ENCODE data around the gene WIPF3. TPM values are rescaled to one million over a fixed set of nuclear protein-coding genes. Genes with fewer than 3 reads are reported as not detected.

WIPF3 gene
- total RNA-seq, 1 experiment from 2014 or later, result 0.26 TPM

- Histone ChIP-seq H3K4me2 (no peak overlapping the region), H2AFZ (no peak overlapping the region), H3K27ac (no peak overlapping the region), H3K4me1 (replicated peaks; ENCODE audit: insufficient read depth) (peaks cover 5% of the 10 kb centered on the region; the same call in 1 of the 2 replicates), H3K4me3 (no peak overlapping the region), H4K20me1 (ENCODE audit: insufficient read depth) (no peaks in the 10 kb centered on the region), H3K9me2 (ENCODE audit: insufficient read depth) (no peaks in the 10 kb centered on the region), H3K27me3 (ENCODE audit: insufficient read depth, low read depth) (no peaks in the 10 kb centered on the region), H3K36me3 (ENCODE audit: low read depth) (no peaks in the 10 kb centered on the region), H3K79me2 (ENCODE audit: low read depth) (no peaks in the 10 kb centered on the region), H3F3A (ENCODE audit: insufficient read depth, low read depth) (no peaks in the 10 kb centered on the region), H3K9me3 (ENCODE audit: insufficient read depth, low read depth) (no peaks in the 10 kb centered on the region)
- ChIA-PET POLR2A (ENCODE audit: unreplicated experiment) (no interaction called here), CTCF (no interaction called here)
- TF ChIP-seq, protein P1, sequence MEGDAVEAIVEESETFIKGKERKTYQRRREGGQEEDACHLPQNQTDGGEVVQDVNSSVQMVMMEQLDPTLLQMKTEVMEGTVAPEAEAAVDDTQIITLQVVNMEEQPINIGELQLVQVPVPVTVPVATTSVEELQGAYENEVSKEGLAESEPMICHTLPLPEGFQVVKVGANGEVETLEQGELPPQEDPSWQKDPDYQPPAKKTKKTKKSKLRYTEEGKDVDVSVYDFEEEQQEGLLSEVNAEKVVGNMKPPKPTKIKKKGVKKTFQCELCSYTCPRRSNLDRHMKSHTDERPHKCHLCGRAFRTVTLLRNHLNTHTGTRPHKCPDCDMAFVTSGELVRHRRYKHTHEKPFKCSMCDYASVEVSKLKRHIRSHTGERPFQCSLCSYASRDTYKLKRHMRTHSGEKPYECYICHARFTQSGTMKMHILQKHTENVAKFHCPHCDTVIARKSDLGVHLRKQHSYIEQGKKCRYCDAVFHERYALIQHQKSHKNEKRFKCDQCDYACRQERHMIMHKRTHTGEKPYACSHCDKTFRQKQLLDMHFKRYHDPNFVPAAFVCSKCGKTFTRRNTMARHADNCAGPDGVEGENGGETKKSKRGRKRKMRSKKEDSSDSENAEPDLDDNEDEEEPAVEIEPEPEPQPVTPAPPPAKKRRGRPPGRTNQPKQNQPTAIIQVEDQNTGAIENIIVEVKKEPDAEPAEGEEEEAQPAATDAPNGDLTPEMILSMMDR (conservative IDR thresholded peaks at IDR 0.05), result no peak
- no peak for TF ChIP-seq EZH2 (IDR thresholded peaks at IDR 0.05; ENCODE audit: low read depth)
- no peak for DNase-seq
- no TSS peak for BruUV-seq (replicated peaks)
- intact Hi-C loops (cut with micrococcal nuclease; ENCODE audit: unreplicated experiment), result no loop called here
Observed at GRCh38 chr7:29847496-29847895, 41.2 kb downstream of the WIPF3 start.

- H3K9me3 ChIP-seq (ENCODE audit: insufficient read depth, low read depth), result no peaks in the 10 kb centered on the region
- DNase-seq, result no peak
- BruUV-seq (replicated peaks), result no TSS peak
- no peaks in the 10 kb centered on the region for H3K9me2 ChIP-seq (ENCODE audit: insufficient read depth)
- no peak overlapping the region for H3K27ac ChIP-seq
- H3F3A ChIP-seq (ENCODE audit: insufficient read depth, low read depth), result no peaks in the 10 kb centered on the region
- intact Hi-C loops (cut with micrococcal nuclease; ENCODE audit: unreplicated experiment), result no loop called here
- no peaks in the 10 kb centered on the region for H3K36me3 ChIP-seq (ENCODE audit: low read depth)
- TF ChIP-seq, protein P1 (conservative IDR thresholded peaks at IDR 0.05), result no peak
- TF ChIP-seq EZH2 (IDR thresholded peaks at IDR 0.05; ENCODE audit: low read depth), result no peak
- H3K4me1 ChIP-seq (replicated peaks; ENCODE audit: insufficient read depth), result peaks cover 9% of the 10 kb centered on the region; the same call in 1 of the 2 replicates
- CTCF ChIA-PET, result no interaction called here
- no peaks in the 10 kb centered on the region for H3K27me3 ChIP-seq (ENCODE audit: insufficient read depth, low read depth)
- no peaks in the 10 kb centered on the region for H3K79me2 ChIP-seq (ENCODE audit: low read depth)
- POLR2A ChIA-PET (ENCODE audit: unreplicated experiment), result no interaction called here
- H3K4me2 ChIP-seq, result no peak overlapping the region
- no peak overlapping the region for H2AFZ ChIP-seq
- no peaks in the 10 kb centered on the region for H4K20me1 ChIP-seq (ENCODE audit: insufficient read depth)
- H3K4me3 ChIP-seq, result no peak overlapping the region
Observed at GRCh38 chr7:29847916-29848315, 41.6 kb downstream of the WIPF3 start.

- no peak for TF ChIP-seq EZH2 (IDR thresholded peaks at IDR 0.05; ENCODE audit: low read depth)
- TF ChIP-seq, protein P1 (conservative IDR thresholded peaks at IDR 0.05), result no peak
- Histone ChIP-seq H3K4me3 (no peak overlapping the region), H3K27ac (no peak overlapping the region), H3K4me2 (no peak overlapping the region), H3K9me2 (ENCODE audit: insufficient read depth) (no peaks in the 10 kb centered on the region), H3F3A (ENCODE audit: insufficient read depth, low read depth) (no peaks in the 10 kb centered on the region; the same call in 1 of the 2 replicates), H3K4me1 (replicated peaks; ENCODE audit: insufficient read depth) (peaks cover 10% of the 10 kb centered on the region; the same call in 1 of the 2 replicates), H3K36me3 (ENCODE audit: low read depth) (no peaks in the 10 kb centered on the region), H3K79me2 (ENCODE audit: low read depth) (no peaks in the 10 kb centered on the region), H4K20me1 (ENCODE audit: insufficient read depth) (no peaks in the 10 kb centered on the region), H2AFZ (no peak overlapping the region), H3K9me3 (ENCODE audit: insufficient read depth, low read depth) (no peaks in the 10 kb centered on the region), H3K27me3 (ENCODE audit: insufficient read depth, low read depth) (no peaks in the 10 kb centered on the region)
- POLR2A ChIA-PET (ENCODE audit: unreplicated experiment), result no interaction called here
- no peak for DNase-seq
- CTCF ChIA-PET, result interaction anchor here (0.6 kb wide), 1 partner anchor 9 kb away, joined by 3 read pairs; no protein-coding TSS in a partner anchor
- intact Hi-C loops (cut with micrococcal nuclease; ENCODE audit: unreplicated experiment), result no loop called here
- no TSS peak for BruUV-seq (replicated peaks)
Observed at GRCh38 chr7:29848941-29849340, 42.6 kb downstream of the WIPF3 start.
